GM19238 (cell line): ENCODE data around the gene PALLD.

Experiments
- DNase-seq: peaks from one replicate; pipeline ENCODE4 v3.0.0; 2011; ENCODE audit warnings: low spot score; ENCODE audit not compliant: insufficient read length

The PALLD gene

DNA sequence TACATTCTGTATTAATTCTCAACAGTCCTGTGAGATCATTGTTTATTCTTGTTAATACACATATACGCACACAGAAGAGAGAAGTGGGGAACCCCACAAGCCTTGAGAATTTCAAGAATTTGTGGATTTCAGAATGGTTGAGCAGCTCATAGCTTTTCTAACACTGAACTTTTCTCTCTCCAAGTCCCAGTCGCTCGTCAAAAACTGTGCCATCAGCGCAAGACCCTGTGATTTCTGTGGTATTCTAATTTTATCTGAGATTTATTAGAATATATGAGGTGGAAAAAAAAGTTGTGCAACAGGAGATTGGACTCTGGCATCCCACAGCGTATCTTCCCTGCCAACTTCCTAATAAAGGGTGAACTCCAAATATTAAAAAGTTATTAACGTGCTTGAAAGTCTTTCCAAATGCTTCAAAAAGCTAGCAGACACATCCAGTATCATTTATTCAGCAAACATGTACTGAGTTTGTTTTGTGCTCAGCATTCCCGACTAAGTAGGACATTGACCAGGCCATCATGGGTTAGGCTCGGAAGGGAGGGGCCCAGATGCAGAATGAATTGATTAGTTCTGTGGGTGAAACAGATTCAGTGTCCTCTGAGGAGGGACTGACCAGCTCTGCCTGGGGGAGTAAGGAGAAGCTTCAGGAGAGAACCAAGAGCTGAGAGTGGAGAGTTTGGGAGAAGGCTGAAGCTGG lies 347.6 kb downstream of the PALLD start:
- no peak for DNase-seq

DNA sequence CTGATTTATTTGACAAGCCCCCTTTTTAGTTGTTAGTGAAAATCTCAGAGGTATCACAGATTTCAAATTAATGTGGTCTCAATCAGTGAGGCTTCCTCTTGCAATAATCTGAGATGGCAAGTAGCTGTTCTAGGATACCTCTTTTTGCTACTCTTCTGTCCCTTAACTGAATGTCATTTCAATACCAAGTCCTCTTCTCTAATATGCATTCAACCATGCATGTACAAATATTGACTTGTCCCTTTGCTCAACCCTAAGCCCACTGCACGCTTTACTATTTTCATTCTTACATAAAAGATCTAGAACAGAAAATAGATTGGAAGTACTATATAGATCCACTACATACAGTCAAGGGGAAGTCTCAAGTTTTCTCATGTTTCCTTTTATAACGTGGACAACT lies 349.0 kb downstream of the PALLD start:
- DNase-seq: no peak

DNA sequence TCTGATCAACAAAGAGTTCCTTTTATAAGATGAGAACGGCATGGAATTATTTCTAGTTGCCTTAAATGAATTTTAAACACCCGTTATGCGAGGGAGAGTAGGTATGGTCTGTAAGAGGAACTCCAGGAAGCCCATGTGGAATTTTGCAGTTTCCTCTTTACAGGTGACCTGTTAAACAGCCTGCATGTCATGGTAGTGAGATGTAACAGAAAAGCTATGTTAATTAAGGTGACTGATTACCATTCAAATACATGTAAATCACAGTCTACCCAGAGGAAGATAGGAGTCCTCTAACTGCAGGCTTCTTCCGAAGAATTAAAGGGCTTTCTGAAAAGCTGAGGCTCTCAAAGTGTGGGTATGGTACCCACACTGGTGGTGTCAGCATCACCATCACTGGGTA lies 349.6 kb downstream of the PALLD start:
- DNase-seq: no peak

DNA sequence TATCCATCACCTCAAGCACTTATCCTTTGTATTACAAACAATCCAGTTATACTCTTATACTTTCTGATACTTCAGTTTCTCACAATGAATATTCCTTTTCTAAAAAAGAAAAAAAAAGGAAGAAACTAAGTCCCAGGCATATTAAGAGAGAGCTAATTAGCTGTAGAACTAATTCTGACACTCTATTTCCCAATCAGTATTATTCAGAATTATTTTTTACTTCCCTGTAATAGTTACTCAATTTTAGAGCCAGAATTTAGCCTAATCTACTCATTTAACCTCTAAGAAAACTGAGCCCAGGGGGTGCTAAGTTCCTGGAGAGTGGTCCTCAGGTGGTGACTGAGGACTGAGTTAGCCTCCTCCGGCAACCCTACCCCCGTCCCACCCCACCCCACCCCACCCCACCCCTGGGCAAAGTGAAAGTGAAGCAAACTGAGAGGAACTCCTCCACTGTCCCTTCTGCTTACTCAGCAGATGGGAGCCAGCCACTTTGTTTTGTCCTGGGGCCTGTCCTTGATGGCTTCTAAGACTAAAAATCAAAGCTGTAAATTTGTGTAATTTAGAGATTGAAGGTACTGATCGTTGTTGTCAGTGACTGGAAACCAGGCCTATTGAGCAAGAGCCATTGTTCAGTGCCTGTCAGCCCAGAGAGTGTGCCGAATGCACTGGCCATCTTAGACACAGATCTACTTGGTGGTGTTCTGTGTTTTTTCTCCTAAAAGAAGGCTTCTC lies 351.1 kb downstream of the PALLD start:
- DNase-seq: no peak

DNA sequence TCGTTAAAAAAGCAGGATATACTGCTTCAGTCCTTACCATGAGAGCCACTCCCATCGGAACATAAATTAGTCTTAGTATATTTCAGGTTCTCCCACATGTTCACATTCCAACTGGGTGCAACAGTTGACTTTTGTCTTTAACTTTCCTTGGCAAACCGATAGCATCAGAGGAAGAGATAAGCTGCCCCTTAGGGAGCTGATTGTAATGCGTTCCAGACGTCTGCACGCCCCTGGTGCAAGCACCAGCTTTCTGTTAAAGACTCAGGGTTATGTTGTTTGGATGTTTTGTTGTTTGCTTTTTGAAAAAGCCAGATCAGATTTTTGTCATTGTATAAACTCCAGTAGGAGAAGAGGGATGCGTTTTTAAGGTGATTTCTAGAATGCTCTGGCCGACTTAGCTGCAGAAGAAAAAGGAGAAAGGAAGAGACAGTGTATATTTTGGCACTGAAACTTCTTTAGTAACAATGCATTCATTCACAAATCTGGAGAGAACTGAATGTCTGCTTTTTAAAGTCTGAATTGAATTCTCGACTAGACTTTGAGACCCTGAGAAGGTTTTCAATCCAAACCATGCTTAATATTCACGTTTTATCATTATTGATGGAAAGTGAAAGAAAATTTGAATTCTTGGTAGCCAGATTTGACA lies 352.3 kb downstream of the PALLD start:
- no peak for DNase-seq

DNA sequence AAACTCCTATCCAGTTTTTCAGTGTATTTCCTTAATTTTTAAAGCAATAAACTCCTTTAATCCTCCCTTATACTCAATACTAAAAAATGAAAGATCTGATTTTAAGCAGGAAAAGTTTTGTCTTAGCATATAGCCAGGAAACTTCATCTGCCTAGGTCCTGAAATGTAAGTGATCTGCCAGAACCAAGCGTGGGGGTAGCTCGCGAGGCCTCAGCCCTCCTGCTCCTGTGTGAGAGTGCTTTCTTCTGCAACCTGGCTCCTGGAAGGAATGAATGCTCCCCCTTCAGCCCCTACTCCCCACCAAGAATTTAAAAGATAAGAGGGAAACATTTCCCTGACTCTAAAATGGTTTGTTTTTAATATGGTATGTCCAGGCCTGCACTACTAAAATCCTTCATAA lies 353.1 kb downstream of the PALLD start:
- no peak for DNase-seq

DNA sequence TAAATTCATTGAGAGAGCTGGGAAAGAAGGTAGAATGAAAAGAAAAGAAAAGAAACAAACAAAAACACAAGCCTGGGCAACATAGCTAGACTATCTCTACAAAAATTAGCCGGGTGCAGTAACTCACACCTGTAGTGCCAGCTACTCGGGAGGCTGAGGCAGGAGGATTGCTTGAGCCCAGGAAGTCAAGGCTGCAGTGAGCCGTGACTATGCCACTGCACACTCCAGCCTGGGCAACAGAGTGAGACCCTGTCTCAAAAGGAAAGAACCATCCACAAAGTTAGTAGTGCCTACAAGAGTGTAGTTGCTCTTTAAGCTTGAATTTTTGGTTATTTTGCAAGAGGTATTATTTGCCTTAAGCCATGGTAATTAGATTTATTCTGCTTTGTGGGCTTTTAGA lies 355.5 kb downstream of the PALLD start:
- DNase-seq: no peak

DNA sequence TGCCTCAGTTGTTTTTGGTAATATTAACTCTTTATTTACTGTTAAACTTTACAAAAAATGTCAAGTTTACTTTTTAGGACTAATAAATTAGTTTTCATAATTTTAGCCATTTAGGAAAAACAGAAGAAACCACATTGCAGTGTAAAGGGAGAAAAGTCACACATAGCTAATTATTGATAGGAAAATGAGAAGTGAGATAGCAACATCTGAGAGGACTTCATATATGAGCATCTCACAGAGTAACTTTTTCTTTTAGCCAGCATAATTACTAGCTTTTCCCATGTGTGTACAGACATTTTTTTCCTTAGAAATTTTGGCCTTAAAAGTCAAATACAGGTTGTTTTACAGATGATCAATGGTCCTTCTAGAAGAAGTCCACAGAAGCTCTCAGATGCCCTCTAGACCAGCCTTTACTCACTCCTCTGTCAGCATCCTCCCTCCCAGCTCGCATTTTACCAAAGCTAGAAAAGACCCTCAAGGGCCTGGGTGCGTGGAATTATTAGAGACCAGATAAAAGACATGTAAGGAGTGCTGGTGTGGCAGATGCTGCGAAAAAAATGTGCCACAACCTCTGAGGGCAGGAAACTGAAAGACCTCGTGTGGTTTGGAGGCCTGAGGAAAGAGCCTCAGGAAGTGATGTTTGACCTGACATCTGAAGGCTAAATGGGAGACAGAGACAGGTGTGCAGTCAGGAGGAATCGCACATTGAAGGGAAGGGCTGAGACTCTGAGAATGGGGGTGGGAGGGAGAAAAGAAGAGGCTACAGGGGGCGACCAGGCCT lies 356.3 kb downstream of the PALLD start:
- no peak for DNase-seq

DNA sequence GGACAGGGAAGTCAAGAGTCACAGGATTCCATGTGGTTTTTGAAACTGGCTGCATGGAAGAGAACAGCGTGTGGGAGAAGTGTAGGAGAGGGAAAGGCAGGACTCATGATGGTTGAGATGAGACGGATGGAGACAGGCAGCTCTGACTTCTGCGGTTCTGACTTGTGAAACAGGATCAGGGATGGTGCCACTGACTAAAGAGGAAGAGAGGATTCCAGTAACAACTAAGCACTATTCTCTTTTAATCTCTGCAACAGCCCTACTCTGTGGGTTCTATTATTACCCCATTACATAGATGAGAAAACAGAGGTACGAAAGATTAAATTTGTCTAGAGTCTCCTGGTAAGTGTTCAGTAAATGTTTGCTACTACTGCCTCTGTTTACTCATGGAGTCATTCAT lies 356.9 kb downstream of the PALLD start:
- DNase-seq: no peak

DNA sequence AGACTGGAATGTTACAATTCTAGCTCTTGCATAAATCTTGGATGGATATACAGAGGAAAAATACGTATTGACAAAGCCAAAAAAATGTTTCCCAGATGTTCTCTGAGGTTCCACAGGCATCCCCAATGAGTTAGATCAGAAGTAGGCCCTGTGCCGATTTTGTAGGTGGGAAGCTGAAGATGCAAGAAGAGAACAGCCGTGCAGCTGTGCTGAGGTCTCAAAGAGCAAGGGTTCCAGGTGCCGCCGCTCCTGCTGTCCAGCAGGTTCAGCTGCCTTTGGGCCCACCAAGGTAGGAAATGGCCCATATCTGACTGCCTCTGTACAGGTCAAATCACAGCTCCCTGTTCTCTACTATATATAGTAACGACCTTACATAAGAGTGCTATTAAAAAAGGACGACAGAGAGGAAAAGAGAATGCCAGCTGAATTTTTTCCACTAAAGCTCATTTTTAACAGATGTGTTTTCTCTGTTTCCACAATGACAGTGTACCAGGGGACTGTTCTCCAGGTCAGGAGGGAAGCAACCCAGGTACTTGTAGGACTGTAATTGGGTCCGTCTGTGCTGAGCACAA lies 357.6 kb downstream of the PALLD start:
- no peak for DNase-seq

DNA sequence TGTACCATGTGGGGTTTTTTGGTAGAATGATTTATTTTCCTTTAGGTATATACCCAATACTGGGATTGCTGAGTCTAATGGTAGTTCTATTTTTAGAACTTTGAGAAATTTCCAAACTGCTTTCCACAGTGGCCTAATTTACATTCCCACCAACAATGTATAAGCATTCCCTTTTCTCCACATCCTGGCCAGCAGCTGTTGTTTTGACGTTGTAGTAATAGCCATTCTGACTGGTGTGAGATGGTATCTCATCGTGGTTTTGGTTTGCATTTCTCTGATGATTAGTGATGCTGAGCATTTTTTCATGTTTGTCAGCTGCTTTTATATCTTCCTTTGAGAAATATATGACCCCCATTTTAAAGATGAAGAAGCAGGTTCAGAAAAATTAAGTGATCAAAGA lies 359.5 kb downstream of the PALLD start:
- DNase-seq: no peak

DNA sequence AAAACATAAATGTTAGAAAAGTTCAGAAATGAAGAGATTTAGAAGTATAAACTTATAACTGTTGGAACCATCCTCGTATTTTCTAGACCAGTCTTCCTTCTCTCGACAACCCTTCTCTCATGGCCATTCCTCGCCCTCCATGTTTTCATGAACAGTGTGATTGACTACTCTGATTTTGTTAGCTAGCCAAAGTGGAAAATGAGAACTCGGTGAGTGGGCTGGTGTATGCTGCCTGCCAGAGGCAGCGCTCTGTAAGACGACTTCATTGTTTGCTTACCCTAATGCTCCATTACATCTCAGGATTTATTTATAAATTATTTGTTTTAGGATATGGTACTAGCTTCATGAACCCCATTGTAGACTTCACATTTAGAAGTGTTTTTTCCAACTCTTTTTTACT lies 360.2 kb downstream of the PALLD start:
- no peak for DNase-seq

DNA sequence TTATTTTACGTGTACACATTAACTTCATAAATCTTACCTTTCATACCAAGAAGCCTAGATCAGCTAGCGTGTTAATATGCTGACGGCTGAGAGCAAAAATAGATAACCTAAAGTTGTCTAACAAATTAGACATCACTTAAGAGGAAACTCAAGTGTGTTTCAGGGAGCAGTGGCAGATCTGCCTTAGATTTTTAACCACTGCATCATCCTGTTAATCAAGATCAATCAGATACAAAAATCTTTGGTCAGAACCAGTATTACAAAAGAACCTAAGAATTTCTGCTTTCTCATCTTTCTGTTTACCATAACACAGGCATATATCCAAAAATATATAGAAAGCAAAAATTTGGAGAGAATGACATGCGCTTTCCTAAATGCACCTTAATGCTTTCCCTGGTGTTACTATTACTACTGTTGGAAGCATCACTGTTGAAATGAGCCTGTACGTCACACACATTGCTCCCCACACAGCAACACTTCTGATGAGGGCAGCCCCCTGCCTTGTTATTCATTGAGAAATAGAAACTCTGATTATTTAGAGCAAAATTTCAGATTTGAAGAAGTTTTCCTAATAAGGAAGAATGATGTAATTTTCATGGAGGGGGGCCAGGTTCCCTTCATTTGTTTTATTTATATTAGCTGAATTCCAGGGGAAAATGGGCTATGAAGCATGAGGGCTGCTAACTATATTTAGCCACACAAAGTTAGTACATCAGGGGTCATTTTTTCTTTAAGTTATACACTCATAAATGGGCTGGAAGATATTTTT lies 360.9 kb downstream of the PALLD start:
- no peak for DNase-seq

DNA sequence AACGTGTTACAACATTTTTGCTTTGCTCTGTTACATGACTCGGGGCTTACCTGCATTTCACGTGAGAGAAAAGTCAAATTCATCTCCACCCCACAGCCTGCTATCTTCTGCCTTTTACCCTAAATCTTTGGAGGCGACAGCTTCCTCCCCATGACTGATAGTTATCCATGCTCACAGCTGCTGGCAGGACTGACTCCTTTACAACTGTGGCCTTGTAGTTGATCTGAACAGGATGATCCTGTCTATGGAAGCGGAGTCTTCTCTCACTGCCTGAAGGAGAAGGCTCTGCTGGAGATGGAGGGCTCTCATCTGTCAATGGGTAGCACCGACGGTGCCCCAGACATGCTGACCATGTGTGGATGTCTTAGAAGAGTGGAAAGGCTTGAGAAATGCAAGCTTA lies 362.2 kb downstream of the PALLD start:
- DNase-seq: no peak

DNA sequence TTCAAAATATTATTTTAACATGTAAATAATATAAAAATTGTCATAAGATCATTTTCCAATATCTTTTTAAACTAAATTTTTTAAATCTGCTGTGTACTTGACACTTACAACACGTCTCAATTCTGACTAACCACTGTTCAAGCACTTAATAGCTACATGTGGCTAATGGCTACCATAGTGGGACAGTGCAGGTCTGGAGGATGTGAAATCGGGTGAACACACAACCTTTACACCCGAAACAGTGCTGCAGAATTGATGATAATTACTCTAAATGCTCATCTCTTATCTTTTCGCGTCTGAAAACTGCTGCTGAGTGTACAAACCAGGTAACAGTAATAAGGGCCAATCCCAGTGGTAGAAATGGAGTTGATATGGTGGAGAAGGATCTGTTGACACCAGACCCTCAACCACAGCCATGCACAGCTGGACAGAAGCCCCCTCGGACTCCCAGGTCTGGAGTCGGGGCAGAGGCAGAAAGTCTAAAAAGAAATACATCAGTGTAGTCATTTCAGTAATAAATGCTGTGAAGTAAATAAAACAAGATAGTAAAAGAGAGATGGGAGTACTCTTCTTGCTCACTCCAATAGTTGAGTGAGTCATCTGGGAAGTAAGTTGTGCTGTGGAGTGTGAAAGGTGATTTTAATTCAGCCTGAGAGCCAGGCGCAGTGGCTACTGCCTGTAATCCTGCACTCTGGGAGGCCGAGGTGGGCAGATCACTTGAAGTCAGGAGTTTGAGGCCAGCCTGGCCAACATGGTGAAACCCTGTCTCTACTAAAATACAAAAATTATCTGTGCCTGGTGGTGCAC lies 363.2 kb downstream of the PALLD start:
- no peak for DNase-seq

DNA sequence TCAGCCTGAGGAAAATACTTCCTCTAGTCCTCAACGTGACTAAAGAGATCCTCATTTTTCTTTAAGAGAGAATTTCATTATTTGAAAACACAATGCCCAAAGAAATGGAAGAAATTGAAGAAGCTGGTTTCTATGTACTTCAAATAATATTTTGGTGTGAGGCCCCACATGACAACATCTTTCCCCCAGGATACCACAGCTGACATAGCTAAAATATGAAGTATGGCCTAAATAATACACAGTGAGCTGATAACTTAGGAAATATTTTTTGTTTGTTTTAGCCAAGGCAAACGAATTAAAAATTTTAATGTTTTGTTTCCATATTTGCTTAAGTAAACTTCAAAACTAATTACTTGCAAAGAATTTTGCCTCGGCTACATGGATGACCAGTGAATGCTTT lies 364.0 kb downstream of the PALLD start:
- DNase-seq: no peak

DNA sequence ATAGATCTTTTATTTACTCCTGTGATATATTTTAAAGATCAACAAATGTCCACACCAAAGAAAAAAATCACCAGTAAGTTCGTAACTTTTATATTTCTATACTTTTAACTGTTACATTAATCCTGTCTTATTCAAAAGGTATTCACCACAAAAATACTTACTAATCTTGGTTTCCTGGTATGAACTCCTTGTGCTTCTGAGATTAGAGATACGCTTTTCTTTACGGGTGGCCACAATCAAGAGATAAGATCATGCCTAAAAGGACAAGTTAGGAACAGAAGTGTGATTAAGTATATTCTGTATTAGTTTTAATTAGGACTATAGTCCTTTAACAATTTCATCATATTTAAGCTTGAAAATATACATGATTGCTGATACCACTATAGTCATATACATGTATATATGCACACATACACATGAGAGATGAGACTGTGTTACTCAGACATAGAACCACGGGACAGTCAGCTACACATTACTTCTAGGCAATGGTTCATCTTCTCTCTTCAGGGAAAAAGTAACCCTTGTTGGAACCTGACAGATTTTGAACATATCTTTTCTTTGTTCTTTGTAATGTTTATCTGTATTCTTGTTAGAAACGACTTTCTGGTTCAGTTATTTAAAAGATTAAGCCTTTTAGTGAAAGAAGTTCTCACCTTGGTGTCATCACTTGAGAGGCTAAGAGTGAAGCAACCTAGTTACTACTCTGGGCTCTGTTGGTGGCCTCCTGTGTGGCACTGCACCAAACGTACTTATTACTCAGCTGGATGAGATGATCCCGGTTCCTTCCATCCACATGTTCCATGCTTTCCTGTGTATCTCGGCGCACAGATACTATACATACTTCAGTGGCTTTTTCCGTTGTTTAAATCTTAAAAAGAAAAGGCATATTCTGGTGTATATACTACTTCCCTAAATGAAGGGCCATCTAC lies 367.1 kb downstream of the PALLD start:
- DNase-seq: no peak

DNA sequence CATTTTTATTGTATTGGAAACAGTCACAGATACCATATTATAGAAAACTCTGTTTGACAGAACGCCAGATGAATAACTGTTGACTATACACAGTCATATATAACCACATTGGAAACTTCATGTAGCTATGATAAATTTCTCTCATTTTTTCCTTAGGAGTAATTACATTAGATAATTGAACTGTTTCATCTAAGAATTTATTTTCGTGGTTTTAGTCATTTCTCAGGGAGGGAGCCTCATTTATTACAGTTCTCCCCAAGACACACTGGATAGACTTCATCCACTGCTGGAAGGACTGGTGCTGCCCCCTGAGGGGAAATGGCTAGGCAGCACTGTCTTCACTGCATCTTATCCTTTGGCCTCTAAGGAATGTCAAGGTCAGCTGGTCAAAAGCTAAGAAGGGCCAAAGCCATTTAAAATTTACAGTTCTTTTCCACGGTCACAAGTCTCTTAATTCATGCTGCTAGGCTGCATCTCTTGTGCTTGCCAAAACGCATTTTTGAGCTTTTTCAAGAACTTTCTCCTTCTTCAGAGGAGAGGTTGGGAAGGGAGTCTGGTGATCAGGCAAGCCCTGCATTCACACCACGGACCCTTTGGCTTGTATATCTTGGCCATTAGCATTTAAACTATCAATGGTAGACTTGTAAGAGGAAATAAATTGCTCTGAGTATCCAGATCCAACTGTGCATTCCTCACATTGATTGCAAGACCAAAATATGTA lies 368.1 kb downstream of the PALLD start:
- no peak for DNase-seq
